ENCODE results near the gene C14orf93.
A peak's percentile ranks its signal among the peaks of the same experiment; 100 is the strongest.

Gene C14orf93

GRCh38 chr14:23040100-23040499, 30.2 kb upstream of the C14orf93 start:
- DNase-seq (ENCODE audit: low read depth, low spot score): no peak
- no peak for TF ChIP-seq CTCF (IDR thresholded peaks at IDR 0.05; ENCODE audit: low read depth, low read length)
- in situ Hi-C loops (cut with HindIII; ENCODE audit: low sequenced_read_pairs): no loop called here

GRCh38 chr14:23035303-23036144, 25.6 kb upstream of the C14orf93 start:
- in situ Hi-C loops (cut with HindIII; ENCODE audit: low sequenced_read_pairs): no loop called here
- DNase-seq (ENCODE audit: low read depth, low spot score): no peak
- no peak for TF ChIP-seq CTCF (IDR thresholded peaks at IDR 0.05; ENCODE audit: low read depth, low read length)
- peak overlapping the region; percentile 87 for H3K4me3 ChIP-seq (ENCODE audit: low read depth, low read length)

More at GRCh38 chr14:23040100-23040499, 30.2 kb upstream of the C14orf93 start:
- no peak overlapping the region for H3K4me3 ChIP-seq (ENCODE audit: low read depth, low read length)

GRCh38 chr14:23034498-23035302, 24.8 kb upstream of the C14orf93 start, which contains the start of gene PSMB5:
Gene PSMB5, minus strand, starts transcription at chr14:23034900. Its CDS starts 19 bp downstream, at chr14:23034881.
- in situ Hi-C loops (cut with HindIII; ENCODE audit: low sequenced_read_pairs): no loop called here
- no peak for TF ChIP-seq CTCF (IDR thresholded peaks at IDR 0.05; ENCODE audit: low read depth, low read length)
- peak; percentile 97 for DNase-seq (ENCODE audit: low read depth, low spot score)
- H3K4me3 ChIP-seq (ENCODE audit: low read depth, low read length): peak within 1 kb of the TSS; percentile 87

- in situ Hi-C loops (cut with HindIII; ENCODE audit: low sequenced_read_pairs): no loop called here
- DNase-seq (ENCODE audit: low read depth, low spot score): no peak
- peak overlapping the region; percentile 87 for H3K4me3 ChIP-seq (ENCODE audit: low read depth, low read length)
- TF ChIP-seq CTCF (IDR thresholded peaks at IDR 0.05; ENCODE audit: low read depth, low read length): no peak
These were observed 24.0 kb upstream of the C14orf93 start for GRCh38 chr14:23033801-23034497.

- peak overlapping the region; percentile 87 for H3K4me3 ChIP-seq (ENCODE audit: low read depth, low read length)
- TF ChIP-seq CTCF (IDR thresholded peaks at IDR 0.05; ENCODE audit: low read depth, low read length): no peak
These were observed 23.3 kb upstream of the C14orf93 start for GRCh38 chr14:23033251-23033727.

GRCh38 chr14:23030936-23031335, 21.0 kb upstream of the C14orf93 start:
- no peak overlapping the region for H3K4me3 ChIP-seq (ENCODE audit: low read depth, low read length)
- no peak for TF ChIP-seq CTCF (IDR thresholded peaks at IDR 0.05; ENCODE audit: low read depth, low read length)
- DNase-seq (ENCODE audit: low read depth, low spot score): no peak
- in situ Hi-C loops (cut with HindIII; ENCODE audit: low sequenced_read_pairs): no loop called here

More at GRCh38 chr14:23033251-23033727, 23.3 kb upstream of the C14orf93 start:
- no peak for DNase-seq (ENCODE audit: low read depth, low spot score)
- in situ Hi-C loops (cut with HindIII; ENCODE audit: low sequenced_read_pairs): no loop called here

Measured in astrocyte of the spinal cord (primary cell).